HL-60 (cell line): ENCODE results near the gene TRA2A.

ENCODE experiments used
- DNase-seq, 2 experiments: peaks; one replicate each; pipeline ENCODE4 v3.0.0-alpha.2; 2010 to 2020; ENCODE audit warnings: low read depth in 1 of 2, low spot score in 1 of 2
- H3K27ac ChIP-seq: fragments of 250-450 bp; sonication (Bioruptor Pico); replicated peaks from 2 replicates; pipeline ENCODE4 v1.5.1; 2020; ENCODE audit warnings: mild to moderate bottlenecking, moderate library complexity
- H3K27me3 ChIP-seq: fragments of 250-450 bp; sonication (Bioruptor Pico); 2 replicates; pipeline ENCODE4 v1.5.1; 2021; ENCODE audit warnings: mild to moderate bottlenecking, moderate library complexity; ENCODE audit not compliant: insufficient read depth, poor library complexity, severe bottlenecking
- H3K4me3 ChIP-seq: replicated peaks from 2 replicates; pipeline ENCODE4 v1.5.1; 2011; ENCODE audit warnings: mild to moderate bottlenecking, control low read depth, low read length; ENCODE audit not compliant: insufficient read depth
- CTCF ChIP-seq: IDR thresholded peaks from one replicate; pipeline ENCODE4 v1.5.1; 2011; ENCODE audit warnings: low read length, control low read depth, inconsistent platforms; ENCODE audit not compliant: insufficient read depth
- GABPA ChIP-seq: IDR thresholded peaks from 2 replicates; pipeline ENCODE4 v1.6.1; 2012; ENCODE audit warnings: low read depth
- POLR2AphosphoS5 ChIP-seq: IDR thresholded peaks from 2 replicates; pipeline ENCODE4 v1.6.1; 2012; ENCODE audit warnings: low read depth
- REST ChIP-seq: IDR thresholded peaks from 2 replicates; pipeline ENCODE4 v1.6.1; 2012; ENCODE audit warnings: low read depth; ENCODE audit not compliant: insufficient replicate concordance
- SPI1 ChIP-seq: IDR thresholded peaks from 2 replicates; pipeline ENCODE4 v1.6.1; 2012; ENCODE audit warnings: low read depth, mild to moderate bottlenecking, borderline replicate concordance

The TRA2A gene

GRCh38 chr7:23469150-23469960, 62.4 kb downstream of the TRA2A start:
- TF ChIP-seq SPI1 (no peak), POLR2AphosphoS5 (no peak; the same call in 1 of the 2 replicates), GABPA (no peak), CTCF (no peak), REST (no peak)
- peak overlapping the region; percentile 96 for H3K27ac ChIP-seq
- peak in 1 of 2 experiments; percentile 50 for DNase-seq
- no peaks in the 10 kb centered on the region for H3K27me3 ChIP-seq
- peak overlapping the region; percentile 63 for H3K4me3 ChIP-seq

- Histone ChIP-seq H3K27ac (peak overlapping the region; percentile 96), H3K27me3 (no peaks in the 10 kb centered on the region), H3K4me3 (peak overlapping the region; percentile 63)
- no peak for DNase-seq
- TF ChIP-seq CTCF (no peak), REST (no peak), POLR2AphosphoS5 (no peak), GABPA (no peak), SPI1 (no peak)
Measured at GRCh38 chr7:23468526-23469149, 63.1 kb downstream of the TRA2A start.

- DNase-seq: peak in 1 of 2 experiments; percentile 52
Measured at GRCh38 chr7:23467806-23468525, 63.8 kb downstream of the TRA2A start.

More at GRCh38 chr7:23467806-23468525, 63.8 kb downstream of the TRA2A start:
- no peak for TF ChIP-seq GABPA
- no peak for TF ChIP-seq CTCF
- no peak for TF ChIP-seq POLR2AphosphoS5
- no peak for TF ChIP-seq REST
- H3K4me3 ChIP-seq: peak overlapping the region; percentile 63
- peak overlapping the region; percentile 96 for H3K27ac ChIP-seq
- no peaks in the 10 kb centered on the region for H3K27me3 ChIP-seq
